ENCODE results near the gene DMP1.
"Not testable (repeated sequence)": the region's sequence is repeated elsewhere in the genome, so short reads cannot be mapped to it uniquely, and the experiment has no call there.

DMP1 gene

GRCh38 chr4:87688316-87688715 is 38.2 kb downstream of the DMP1 start:
- no peak for DNase-seq

- DNase-seq = not testable (repeated sequence)
Observed at GRCh38 chr4:87690947-87691346, 40.9 kb downstream of the DMP1 start.

- DNase-seq = not testable (repeated sequence)
Observed at GRCh38 chr4:87692060-87692459, 42.0 kb downstream of the DMP1 start.

GRCh38 chr4:87697272-87697671 is 47.2 kb downstream of the DMP1 start:
- DNase-seq = no peak

- DNase-seq = no peak
Observed at GRCh38 chr4:87697945-87698344, 47.9 kb downstream of the DMP1 start.

GRCh38 chr4:87698394-87698793 is 48.3 kb downstream of the DMP1 start:
- no peak for DNase-seq

GRCh38 chr4:87704001-87704400 is 53.9 kb downstream of the DMP1 start:
- no peak for DNase-seq

GRCh38 chr4:87707279-87707918 is 57.3 kb downstream of the DMP1 start:
- DNase-seq = no peak

Measured in amniotic stem cell (primary cell).